ENCODE results near the gene MCRIP2.

The MCRIP2 gene

DNA sequence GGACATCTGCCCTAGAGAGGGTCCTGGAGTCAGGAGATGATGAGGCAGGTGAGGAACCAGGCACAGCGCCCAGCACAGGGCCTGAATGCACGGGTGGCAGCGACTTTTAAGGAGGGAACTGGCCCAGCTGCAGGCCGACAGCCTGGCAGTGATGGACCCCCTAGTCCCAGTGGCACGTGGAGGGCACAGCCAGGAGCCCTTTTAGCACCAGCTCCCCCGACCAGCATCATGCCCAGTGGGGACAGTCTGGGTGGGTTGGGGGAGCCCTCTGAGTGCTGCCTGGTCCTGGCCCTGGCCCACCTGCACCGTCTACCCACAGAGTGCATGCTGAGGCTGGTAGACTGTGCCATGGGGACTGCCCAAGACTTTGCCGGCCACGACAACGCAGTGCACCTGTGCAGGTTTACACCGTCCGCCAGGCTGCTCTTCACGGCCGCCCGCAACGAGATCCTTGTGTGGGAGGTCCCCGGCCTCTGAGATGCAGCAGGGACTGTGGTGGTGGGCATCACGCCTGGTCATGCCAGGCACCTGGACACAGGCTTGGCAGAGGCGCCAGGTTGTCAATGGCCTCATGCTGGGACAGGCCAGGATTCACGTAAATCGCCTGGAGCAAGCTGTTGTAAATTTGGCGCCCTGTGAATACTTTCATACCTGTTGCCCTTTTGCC lies 25.6 kb downstream of the MCRIP2 start:
- no peak for FAIRE-seq
- TF ChIP-seq POLR2AphosphoS5 (IDR thresholded peaks at IDR 0.05; ENCODE audit: low read depth, low read length) (no peak), PAX5 (IDR thresholded peaks at IDR 0.05; ENCODE audit: insufficient read depth, low read length, severe bottlenecking) (no peak), SPI1 (IDR thresholded peaks at IDR 0.05; ENCODE audit: low read depth, low read length) (no peak), POU2F2 (IDR thresholded peaks at IDR 0.05; ENCODE audit: low read depth, low read length) (no peak), TAF1 (IDR thresholded peaks at IDR 0.05; ENCODE audit: low read depth, low read length) (no peak), POLR2A (IDR thresholded peaks at IDR 0.05; ENCODE audit: low read depth, low read length) (no peak)
- DNase-seq (ENCODE audit: insufficient read length, low spot score), result no peak

DNA sequence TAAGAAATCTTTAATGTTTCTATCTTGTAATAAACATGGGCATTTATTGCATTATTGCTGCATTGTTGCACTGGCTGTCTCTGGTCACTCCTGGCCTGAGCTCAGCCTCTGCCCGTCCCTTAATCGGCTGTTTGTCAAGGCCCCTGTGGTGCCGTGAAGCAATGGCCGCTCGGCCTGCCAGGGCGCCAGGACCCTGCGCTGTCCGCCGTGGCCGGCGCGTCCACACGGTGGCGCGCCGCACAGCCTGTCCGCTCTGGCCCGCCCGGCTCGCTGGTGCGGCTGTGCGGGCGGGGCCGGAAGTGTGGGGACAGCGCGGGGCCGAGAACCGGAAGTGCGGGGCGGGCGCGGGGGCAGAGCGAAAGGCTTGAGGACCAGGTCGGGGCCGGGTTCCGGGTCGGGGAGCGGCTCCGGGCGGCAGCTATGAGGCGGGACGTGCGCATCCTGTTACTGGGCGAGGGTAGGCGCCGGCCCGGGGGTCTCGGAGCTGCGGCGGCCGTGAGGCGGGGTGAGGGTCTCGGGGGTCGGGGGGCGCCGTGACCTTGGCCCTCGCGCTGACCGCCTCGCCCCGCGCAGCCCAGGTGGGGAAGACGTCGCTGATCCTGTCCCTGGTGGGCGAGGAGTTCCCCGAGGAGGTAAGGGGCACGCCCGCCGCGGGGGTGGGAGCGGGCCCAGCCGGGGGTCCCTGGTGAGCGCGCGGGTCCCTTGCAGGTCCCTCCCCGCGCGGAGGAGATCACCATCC lies 26.3 kb downstream of the MCRIP2 start, which contains the start of gene RHOT2:
TSS of gene RHOT2 (plus strand) at position 353 of the 739 bp plus-strand sequence. CDS start at position 421, 68 bp downstream.
- TF ChIP-seq SPI1 (IDR thresholded peaks at IDR 0.05; ENCODE audit: low read depth, low read length), result no peak
- TF ChIP-seq TAF1 (IDR thresholded peaks at IDR 0.05; ENCODE audit: low read depth, low read length), result peak; percentile 60
- peak; percentile 8; the same call in 1 of the 2 replicates for TF ChIP-seq POU2F2 (IDR thresholded peaks at IDR 0.05; ENCODE audit: low read depth, low read length)
- TF ChIP-seq POLR2AphosphoS5 (IDR thresholded peaks at IDR 0.05; ENCODE audit: low read depth, low read length), result peak; percentile 67; the same call in 1 of the 2 replicates
- TF ChIP-seq POLR2A (IDR thresholded peaks at IDR 0.05; ENCODE audit: low read depth, low read length), result peak; percentile 75
- peak; percentile 45 for TF ChIP-seq PAX5 (IDR thresholded peaks at IDR 0.05; ENCODE audit: insufficient read depth, low read length, severe bottlenecking)
- peak; percentile 99 for FAIRE-seq
- DNase-seq (ENCODE audit: insufficient read length, low spot score), result peak; percentile 99

DNA sequence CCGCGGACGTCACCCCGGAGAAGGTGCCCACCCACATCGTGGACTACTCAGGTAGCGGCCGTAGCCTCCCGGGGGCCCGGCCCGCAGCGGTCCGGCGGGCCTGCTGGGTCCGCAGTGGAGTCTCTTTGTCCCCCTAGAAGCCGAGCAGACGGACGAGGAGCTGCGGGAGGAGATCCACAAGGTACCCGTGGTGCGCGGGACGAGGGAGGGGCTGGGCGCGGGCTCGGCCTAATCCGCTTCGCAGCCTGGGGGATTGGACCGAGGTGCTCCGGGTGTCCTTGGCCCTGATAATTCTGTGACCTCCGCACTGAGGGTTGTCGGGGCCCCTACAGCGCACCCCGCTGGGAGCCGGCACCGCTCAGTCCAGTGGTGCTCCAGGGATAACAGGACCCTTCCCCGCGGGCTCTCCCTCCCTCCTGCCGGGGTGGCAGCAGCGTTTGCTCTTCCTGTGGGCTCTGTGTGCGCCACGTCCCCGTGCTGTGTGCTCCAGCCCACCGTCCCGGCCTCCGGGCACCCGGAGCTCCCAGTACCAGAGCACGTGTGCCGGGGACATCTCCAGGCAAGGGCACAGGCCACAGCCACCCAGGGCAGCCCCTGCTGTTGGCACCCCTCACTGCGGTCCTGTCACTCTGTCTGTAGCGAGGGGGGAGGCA lies 27.0 kb downstream of the MCRIP2 start:
- FAIRE-seq (peak; percentile 68), DNase-seq (ENCODE audit: insufficient read length, low spot score) (no peak)
- TF ChIP-seq POLR2AphosphoS5 (IDR thresholded peaks at IDR 0.05; ENCODE audit: low read depth, low read length), result no peak
- TF ChIP-seq POLR2A (IDR thresholded peaks at IDR 0.05; ENCODE audit: low read depth, low read length), result no peak
- no peak for TF ChIP-seq SPI1 (IDR thresholded peaks at IDR 0.05; ENCODE audit: low read depth, low read length)
- TF ChIP-seq POU2F2 (IDR thresholded peaks at IDR 0.05; ENCODE audit: low read depth, low read length), result no peak
- TF ChIP-seq PAX5 (IDR thresholded peaks at IDR 0.05; ENCODE audit: insufficient read depth, low read length, severe bottlenecking), result no peak
- no peak for TF ChIP-seq TAF1 (IDR thresholded peaks at IDR 0.05; ENCODE audit: low read depth, low read length)

DNA sequence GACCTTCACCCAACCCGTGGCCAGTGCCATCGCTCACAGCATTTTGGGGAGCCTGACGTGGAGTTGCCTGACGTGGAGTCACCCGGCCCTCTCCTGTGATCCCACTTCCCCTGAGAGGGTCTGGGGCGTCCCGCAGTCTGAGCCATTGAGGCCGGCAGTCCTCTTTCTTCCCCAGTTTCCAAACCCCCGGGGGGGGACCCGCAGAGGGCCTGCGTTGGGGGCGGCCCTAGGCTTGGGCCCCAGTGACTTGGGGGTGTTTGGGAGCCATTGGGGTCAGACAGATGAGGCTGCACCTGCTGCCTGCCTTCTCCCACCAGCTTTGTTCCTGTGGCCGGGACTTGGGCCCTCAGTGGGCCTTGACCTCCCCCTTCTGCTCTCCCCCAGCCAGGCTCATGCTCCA lies 28.0 kb downstream of the MCRIP2 start:
- DNase-seq (ENCODE audit: insufficient read length, low spot score) (no peak), FAIRE-seq (no peak)
- TF ChIP-seq SPI1 (IDR thresholded peaks at IDR 0.05; ENCODE audit: low read depth, low read length), result no peak
- no peak for TF ChIP-seq PAX5 (IDR thresholded peaks at IDR 0.05; ENCODE audit: insufficient read depth, low read length, severe bottlenecking)
- no peak for TF ChIP-seq POU2F2 (IDR thresholded peaks at IDR 0.05; ENCODE audit: low read depth, low read length)
- no peak for TF ChIP-seq POLR2A (IDR thresholded peaks at IDR 0.05; ENCODE audit: low read depth, low read length)
- no peak for TF ChIP-seq POLR2AphosphoS5 (IDR thresholded peaks at IDR 0.05; ENCODE audit: low read depth, low read length)
- no peak for TF ChIP-seq TAF1 (IDR thresholded peaks at IDR 0.05; ENCODE audit: low read depth, low read length)

DNA sequence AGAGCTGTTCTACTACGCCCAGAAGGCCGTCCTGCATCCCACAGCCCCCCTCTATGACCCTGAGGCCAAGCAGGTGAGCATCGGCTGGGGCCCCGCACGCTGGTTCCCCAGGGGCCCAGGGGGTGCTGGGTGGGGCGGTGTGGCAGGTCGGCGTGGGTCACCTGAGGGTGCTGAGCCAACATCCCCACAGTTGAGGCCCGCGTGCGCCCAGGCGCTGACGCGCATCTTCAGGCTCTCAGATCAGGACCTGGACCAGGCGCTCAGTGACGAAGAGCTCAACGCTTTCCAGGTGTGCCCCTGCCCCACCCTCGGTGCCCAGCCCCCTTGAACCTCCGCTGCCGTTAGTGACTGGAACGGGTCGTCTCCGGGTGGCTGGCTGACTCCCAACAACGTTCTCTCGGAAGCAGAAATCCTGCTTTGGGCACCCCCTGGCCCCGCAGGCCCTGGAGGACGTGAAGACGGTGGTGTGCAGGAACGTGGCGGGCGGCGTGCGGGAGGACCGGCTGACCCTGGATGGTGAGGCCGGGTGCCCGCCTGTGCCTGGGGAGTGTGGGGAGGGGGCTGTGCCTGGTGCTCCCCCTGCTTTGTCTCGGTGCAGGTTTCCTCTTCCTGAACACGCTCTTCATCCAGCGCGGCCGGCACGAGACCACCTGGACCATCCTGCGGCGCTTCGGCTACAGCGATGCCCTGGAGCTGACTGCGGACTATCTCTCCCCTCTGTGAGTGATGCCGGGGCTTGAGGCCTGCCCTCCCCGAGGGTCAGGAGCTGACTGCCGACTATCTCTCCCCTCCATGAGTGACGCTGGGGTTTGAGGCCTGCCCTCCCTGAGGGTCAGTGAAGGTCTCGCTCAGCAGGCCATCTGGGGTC lies 29.1 kb downstream of the MCRIP2 start:
- DNase-seq (ENCODE audit: insufficient read length, low spot score), result no peak
- TF ChIP-seq POLR2AphosphoS5 (IDR thresholded peaks at IDR 0.05; ENCODE audit: low read depth, low read length) (no peak), PAX5 (IDR thresholded peaks at IDR 0.05; ENCODE audit: insufficient read depth, low read length, severe bottlenecking) (no peak), POU2F2 (IDR thresholded peaks at IDR 0.05; ENCODE audit: low read depth, low read length) (no peak), SPI1 (IDR thresholded peaks at IDR 0.05; ENCODE audit: low read depth, low read length) (no peak), POLR2A (IDR thresholded peaks at IDR 0.05; ENCODE audit: low read depth, low read length) (no peak), TAF1 (IDR thresholded peaks at IDR 0.05; ENCODE audit: low read depth, low read length) (no peak)
- no peak for FAIRE-seq

DNA sequence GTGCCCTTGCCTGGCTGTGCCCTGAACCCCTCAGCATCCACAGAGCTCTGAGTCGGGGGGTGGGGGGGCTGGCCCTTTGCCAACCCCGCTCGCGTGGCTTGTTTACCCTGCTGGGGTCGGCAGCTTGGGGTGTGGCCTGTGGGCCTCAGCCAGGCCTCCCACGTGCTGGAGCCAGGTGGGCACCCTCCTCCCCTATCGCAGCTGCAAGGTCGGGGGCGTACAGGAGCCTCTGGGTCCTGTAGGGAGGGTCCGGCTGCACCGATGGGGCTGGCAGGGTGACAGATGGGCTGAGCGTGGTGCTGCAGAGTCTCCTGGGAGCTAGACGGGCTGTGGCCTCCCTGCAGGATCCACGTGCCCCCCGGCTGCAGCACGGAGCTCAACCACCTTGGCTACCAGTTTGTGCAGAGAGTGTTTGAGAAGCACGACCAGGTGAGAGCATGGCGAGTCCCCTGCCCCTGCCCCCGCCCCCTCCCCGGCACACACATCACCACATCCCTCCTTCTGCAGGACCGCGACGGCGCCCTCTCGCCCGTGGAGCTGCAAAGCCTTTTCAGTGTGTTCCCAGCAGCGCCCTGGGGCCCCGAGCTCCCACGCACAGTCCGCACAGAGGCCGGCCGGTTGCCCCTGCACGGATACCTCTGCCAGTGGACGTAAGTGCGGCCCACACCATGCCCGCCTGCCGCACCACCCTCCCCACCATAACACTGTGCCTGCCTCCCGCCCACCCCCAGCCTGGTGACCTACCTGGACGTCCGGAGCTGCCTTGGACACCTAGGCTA lies 29.9 kb downstream of the MCRIP2 start:
- FAIRE-seq (no peak), DNase-seq (ENCODE audit: insufficient read length, low spot score) (no peak)
- no peak for TF ChIP-seq POU2F2 (IDR thresholded peaks at IDR 0.05; ENCODE audit: low read depth, low read length)
- no peak for TF ChIP-seq SPI1 (IDR thresholded peaks at IDR 0.05; ENCODE audit: low read depth, low read length)
- TF ChIP-seq PAX5 (IDR thresholded peaks at IDR 0.05; ENCODE audit: insufficient read depth, low read length, severe bottlenecking), result no peak
- TF ChIP-seq TAF1 (IDR thresholded peaks at IDR 0.05; ENCODE audit: low read depth, low read length), result no peak
- TF ChIP-seq POLR2AphosphoS5 (IDR thresholded peaks at IDR 0.05; ENCODE audit: low read depth, low read length), result no peak
- no peak for TF ChIP-seq POLR2A (IDR thresholded peaks at IDR 0.05; ENCODE audit: low read depth, low read length)

DNA sequence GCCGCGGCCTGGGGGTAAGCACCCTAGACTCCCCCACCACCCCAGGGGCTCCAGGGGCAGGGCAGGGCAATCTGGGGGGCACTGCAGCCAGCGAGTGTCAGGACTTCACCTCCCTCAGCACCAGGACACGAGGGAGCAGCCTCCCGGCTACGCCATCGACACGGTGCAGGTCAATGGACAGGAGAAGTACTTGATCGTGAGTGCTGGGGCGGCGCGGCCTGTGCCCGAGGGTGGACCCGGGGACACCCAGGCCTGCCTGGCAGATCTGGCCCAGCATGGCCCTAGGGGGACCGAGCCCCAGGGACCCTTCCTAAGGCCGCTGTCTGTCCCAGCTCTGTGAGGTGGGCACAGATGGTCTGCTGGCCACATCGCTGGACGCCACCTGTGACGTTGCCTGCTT lies 30.7 kb downstream of the MCRIP2 start:
- TF ChIP-seq POU2F2 (IDR thresholded peaks at IDR 0.05; ENCODE audit: low read depth, low read length), result no peak
- no peak for FAIRE-seq
- no peak for DNase-seq (ENCODE audit: insufficient read length, low spot score)

DNA sequence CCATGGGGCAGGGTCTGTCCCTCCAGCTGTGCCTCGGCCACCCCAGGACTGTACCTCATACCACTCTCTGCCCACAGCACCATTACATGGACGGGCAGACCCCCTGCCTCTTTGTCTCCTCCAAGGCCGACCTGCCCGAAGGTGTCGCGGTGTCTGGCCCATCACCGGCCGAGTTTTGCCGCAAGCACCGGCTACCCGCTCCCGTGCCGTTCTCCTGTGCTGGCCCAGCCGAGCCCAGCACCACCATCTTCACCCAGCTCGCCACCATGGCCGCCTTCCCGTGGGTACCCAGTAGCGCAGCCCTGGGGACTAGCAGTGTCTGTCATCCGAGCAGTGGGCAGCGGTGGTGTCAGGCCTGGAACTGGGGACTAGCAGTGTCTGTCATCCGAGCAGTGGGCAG lies 31.2 kb downstream of the MCRIP2 start:
- TF ChIP-seq POU2F2 (IDR thresholded peaks at IDR 0.05; ENCODE audit: low read depth, low read length) (no peak), TAF1 (IDR thresholded peaks at IDR 0.05; ENCODE audit: low read depth, low read length) (no peak), POLR2A (IDR thresholded peaks at IDR 0.05; ENCODE audit: low read depth, low read length) (no peak), POLR2AphosphoS5 (IDR thresholded peaks at IDR 0.05; ENCODE audit: low read depth, low read length) (no peak), SPI1 (IDR thresholded peaks at IDR 0.05; ENCODE audit: low read depth, low read length) (no peak), PAX5 (IDR thresholded peaks at IDR 0.05; ENCODE audit: insufficient read depth, low read length, severe bottlenecking) (no peak)
- FAIRE-seq (no peak), DNase-seq (ENCODE audit: insufficient read length, low spot score) (no peak)
